ENCODE results near the gene PCP2.

Gene PCP2

DNA sequence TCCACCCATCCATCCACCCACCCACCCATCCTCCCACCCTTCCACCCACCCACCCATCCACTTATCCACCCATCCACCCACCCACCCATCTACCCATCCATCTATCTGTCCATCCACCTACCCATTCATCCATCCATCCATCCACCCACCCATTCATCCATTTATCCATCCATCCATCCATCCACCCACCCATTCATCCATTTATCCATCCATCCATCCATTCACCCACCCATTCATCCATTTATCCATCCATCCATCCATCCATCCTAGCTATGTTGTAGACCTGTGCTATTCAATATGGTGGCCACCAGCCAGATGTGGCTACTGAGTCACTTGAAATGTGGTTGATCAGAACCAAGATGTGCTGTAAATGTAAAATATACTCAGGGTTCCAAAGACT, 32.8 kb downstream of the PCP2 start:
- no peak for DNase-seq (ENCODE audit: low read depth)
- H3K4me3 ChIP-seq (ENCODE audit: low read length), result no peak overlapping the region
- TF ChIP-seq CTCF (conservative IDR thresholded peaks at IDR 0.05; ENCODE audit: low read length), result no peak

- no peak for TF ChIP-seq CTCF (conservative IDR thresholded peaks at IDR 0.05; ENCODE audit: low read length)
- H3K4me3 ChIP-seq (ENCODE audit: low read length), result no peak overlapping the region
- DNase-seq (ENCODE audit: low read depth), result no peak
Measured at GRCh38 chr19:7598180-7598579, 35.3 kb downstream of the PCP2 start.

- DNase-seq (ENCODE audit: low read depth), result no peak
- H3K4me3 ChIP-seq (ENCODE audit: low read length), result no peak overlapping the region
- no peak for TF ChIP-seq CTCF (conservative IDR thresholded peaks at IDR 0.05; ENCODE audit: low read length)
Measured at GRCh38 chr19:7597689-7598088, 35.8 kb downstream of the PCP2 start.

DNA sequence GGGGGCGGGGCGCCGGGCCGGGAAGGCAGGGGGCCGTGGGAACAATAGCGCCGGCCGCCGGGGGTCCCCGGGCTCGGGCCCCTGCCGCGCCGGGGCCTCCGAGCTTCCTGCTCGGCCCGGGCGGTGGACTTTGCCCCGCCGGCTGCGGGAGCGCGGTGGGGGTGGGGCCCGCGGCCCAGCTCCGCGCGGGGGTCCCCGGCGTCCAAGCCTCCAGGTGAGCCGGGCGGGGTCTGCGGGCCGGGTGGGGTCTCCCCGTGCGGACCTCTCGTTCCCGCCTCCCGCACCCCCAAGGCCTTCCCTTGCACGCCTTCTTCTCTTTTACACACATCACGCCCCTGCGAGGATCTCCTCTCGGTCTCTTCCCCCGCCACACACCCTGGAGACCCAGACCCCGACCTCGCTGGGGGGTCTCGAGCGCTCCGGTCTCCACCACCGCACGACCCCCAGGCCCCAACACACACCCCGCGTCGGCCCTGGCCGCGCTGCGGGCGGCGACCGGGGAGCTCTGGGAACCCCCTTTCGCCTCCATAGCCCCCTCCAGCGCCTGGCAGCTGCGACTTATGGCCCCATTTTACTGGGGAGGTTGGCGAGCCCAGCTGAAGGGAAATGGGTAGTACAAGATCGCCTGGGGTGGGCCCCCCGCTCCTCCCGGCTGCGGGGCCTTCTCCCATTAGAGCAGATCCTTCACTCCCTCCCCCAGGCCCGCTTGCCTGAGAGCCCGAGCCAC, 37.1 kb downstream of the PCP2 start:
- no peak overlapping the region for H3K4me3 ChIP-seq (ENCODE audit: low read length)
- no peak for DNase-seq (ENCODE audit: low read depth)

GRCh38 chr19:7595466-7596133, 37.9 kb downstream of the PCP2 start, which contains the start of gene CAMSAP3:
Gene CAMSAP3 (plus strand): TSS chr19:7595863. CDS start chr19:7596003, 140 bp downstream.
- H3K4me3 ChIP-seq (ENCODE audit: low read length), result no peak within 1 kb of the TSS
- peak; percentile 51 for DNase-seq (ENCODE audit: low read depth)
- no peak for TF ChIP-seq CTCF (conservative IDR thresholded peaks at IDR 0.05; ENCODE audit: low read length)

More for the DNA sequence above, 37.1 kb downstream of the PCP2 start:
- TF ChIP-seq CTCF (conservative IDR thresholded peaks at IDR 0.05; ENCODE audit: low read length), result no peak

GRCh38 chr19:7590256-7590655, 43.3 kb downstream of the PCP2 start:
- no peak overlapping the region for H3K4me3 ChIP-seq (ENCODE audit: low read length)
- no peak for DNase-seq (ENCODE audit: low read depth)
- TF ChIP-seq CTCF (conservative IDR thresholded peaks at IDR 0.05; ENCODE audit: low read length), result no peak

- no peak for TF ChIP-seq CTCF (conservative IDR thresholded peaks at IDR 0.05; ENCODE audit: low read length)
- no peak for DNase-seq (ENCODE audit: low read depth)
Measured at GRCh38 chr19:7589822-7590221, 43.7 kb downstream of the PCP2 start.

More at GRCh38 chr19:7589822-7590221, 43.7 kb downstream of the PCP2 start:
- no peak overlapping the region for H3K4me3 ChIP-seq (ENCODE audit: low read length)

Data from AG10803 (cell line).